ENCODE data around the gene TMEM235.

GRCh38 chr17:78235885-78236284, 4.5 kb downstream of the TMEM235 start:
- TF ChIP-seq FOXA1 (IDR thresholded peaks at IDR 0.05) (no peak), HDGF (IDR thresholded peaks at IDR 0.05; ENCODE audit: borderline replicate concordance) (no peak), ELF4 (IDR thresholded peaks at IDR 0.05) (no peak), CTBP1 (IDR thresholded peaks at IDR 0.05; ENCODE audit: borderline replicate concordance) (no peak), NFRKB (IDR thresholded peaks at IDR 0.05) (no peak), SUZ12 (IDR thresholded peaks at IDR 0.05) (no peak)
